ENCODE measurements around the gene NPY4R2.
"Not testable (repeated sequence)": the region's sequence is repeated elsewhere in the genome, so short reads cannot be mapped to it uniquely, and the experiment has no call there.

The NPY4R2 gene

GRCh38 chr10:47933462-47933861 lies 15.0 kb downstream of the NPY4R2 start:
- DNase-seq, result not testable (repeated sequence)

DNA sequence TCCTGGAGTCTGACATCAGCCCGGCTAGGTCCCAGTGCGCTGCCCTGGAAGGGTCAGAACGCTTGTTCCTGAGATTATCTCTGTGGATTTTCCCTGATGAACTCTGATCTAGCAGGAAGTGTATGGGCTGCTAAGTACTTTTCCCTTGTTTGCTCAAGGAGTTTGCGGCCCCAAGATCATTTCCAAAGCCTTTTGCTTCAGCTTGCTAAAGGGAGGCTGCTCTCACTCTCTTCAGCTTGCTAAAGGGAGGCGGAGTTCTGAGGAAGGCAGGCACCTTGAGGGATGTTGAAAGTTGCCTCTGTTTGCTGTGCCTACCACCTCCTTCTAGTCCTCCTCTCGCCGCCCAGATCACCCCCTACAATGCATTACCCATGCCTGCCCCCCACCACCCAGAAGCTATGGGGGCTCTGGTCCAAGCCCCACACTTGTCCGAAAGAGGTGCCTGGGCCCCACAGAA lies 18.3 kb downstream of the NPY4R2 start:
- DNase-seq, result not testable (repeated sequence)

- not testable (repeated sequence) for DNase-seq
Measured at GRCh38 chr10:47937634-47938033, 19.2 kb downstream of the NPY4R2 start.

GRCh38 chr10:47940821-47941220 lies 22.4 kb downstream of the NPY4R2 start:
- DNase-seq, result not testable (repeated sequence)

DNA sequence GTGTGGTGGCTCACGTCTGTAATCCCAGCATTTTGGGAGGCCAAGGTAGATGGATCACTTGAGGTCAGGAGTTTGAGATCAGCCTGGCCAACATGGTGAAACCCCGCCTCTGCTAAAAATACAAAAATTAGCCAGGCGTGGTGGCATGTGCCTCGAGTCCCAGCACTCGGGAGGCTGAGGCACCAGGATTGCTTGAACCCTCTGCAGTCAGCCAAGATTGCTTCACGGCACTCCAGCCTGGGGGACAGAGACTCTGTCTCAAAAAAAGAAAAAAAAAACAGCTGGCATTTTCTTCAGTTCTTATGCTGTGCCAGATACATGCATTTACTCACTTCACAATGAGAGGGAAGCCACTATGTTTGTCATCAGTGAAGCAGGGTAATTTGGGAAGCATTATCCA lies 22.9 kb downstream of the NPY4R2 start:
- DNase-seq, result not testable (repeated sequence)

DNA sequence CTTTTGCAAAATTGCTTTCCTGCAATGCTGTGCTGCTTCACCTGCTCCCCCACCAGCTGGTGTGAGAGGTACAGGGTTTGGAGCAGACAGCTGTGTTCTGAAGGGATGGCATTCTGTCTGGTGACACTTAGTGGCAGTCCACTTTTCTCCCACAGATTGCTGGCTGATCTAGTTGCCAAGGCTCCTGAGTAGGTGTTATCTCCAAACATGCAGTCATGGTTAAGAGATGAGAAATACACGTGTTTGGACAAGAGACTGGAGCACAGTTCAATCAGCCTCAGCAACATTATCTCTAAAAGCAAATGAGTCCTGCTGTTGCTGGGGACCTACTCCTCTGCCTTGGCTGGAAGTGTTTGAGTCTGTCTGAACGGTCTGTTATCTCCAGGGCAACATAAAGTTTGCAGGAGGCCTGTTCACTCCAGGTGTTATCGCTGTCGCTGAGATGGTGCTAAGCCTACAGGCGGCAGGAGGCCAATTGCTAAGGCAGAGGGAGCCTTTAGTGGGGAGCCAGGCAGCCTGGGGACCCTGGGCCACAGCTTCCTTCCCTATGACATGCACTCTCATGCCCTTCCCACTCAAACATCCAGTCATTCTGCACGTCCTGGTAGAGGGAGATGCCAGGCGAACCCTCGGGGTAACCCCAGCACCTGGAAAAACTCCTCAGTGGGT lies 24.0 kb downstream of the NPY4R2 start:
- not testable (repeated sequence) for DNase-seq

GRCh38 chr10:47943328-47943727 lies 24.9 kb downstream of the NPY4R2 start:
- not testable (repeated sequence) for DNase-seq

DNA sequence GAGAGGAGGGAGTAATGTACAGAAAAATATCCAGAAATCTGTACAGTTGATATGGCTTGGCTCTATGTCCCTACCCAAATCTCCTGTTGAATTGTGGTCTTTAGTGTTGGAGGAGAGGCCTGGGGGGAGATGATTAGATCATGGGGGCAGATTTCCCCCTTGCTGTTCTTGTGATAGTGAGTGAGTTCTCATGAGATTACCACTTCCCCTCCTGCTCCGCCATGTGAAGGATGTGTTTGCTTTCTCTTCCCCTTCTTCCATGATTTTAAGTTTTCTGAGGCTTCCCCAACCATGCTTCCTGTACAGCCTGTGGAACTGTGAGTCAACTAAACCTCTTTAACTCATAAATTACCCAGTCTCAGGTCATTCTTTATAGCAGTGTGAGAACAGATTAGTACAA lies 29.0 kb downstream of the NPY4R2 start:
- not testable (repeated sequence) for DNase-seq

- DNase-seq, result not testable (repeated sequence)
Measured at GRCh38 chr10:47957158-47957557, 38.7 kb downstream of the NPY4R2 start.

- DNase-seq, result not testable (repeated sequence)
Measured at GRCh38 chr10:47959677-47960076, 41.2 kb downstream of the NPY4R2 start.

- DNase-seq, result not testable (repeated sequence)
Measured at GRCh38 chr10:47960699-47961098, 42.2 kb downstream of the NPY4R2 start.

- not testable (repeated sequence) for DNase-seq
Measured at GRCh38 chr10:47962785-47963184, 44.3 kb downstream of the NPY4R2 start.

GRCh38 chr10:47964280-47965063 lies 46.0 kb downstream of the NPY4R2 start:
- not testable (repeated sequence) for DNase-seq

GRCh38 chr10:47968988-47969387 lies 50.5 kb downstream of the NPY4R2 start:
- not testable (repeated sequence) for DNase-seq

GRCh38 chr10:47970047-47970446 lies 51.6 kb downstream of the NPY4R2 start:
- not testable (repeated sequence) for DNase-seq

GRCh38 chr10:47971598-47971997 lies 53.1 kb downstream of the NPY4R2 start:
- not testable (repeated sequence) for DNase-seq

GRCh38 chr10:47972077-47972476 lies 53.6 kb downstream of the NPY4R2 start:
- DNase-seq, result not testable (repeated sequence)
